ENCODE results near the gene CEP57L1. TPM values are rescaled to one million over a fixed set of nuclear protein-coding genes. Genes with fewer than 3 reads are reported as not detected.

CEP57L1 gene
- polyA plus RNA-seq, 4 donors, result 3.0 to 11.3 (median 8.4) TPM

GRCh38 chr6:109092074-109092473 is 3.2 kb upstream of the CEP57L1 start:
- Histone ChIP-seq H3K4me1 (ENCODE audit: control insufficient read depth in 3 of 3, insufficient read depth in 2 of 3, low read depth in 1 of 3, low read length in 2 of 3) (peaks cover 3 to 15% (median 14%) of the 10 kb centered on the region in 3 donors), H3K27ac (ENCODE audit: low read depth in 1 of 3, low read length in 2 of 3) (no peak overlapping the region), H3K27me3 (ENCODE audit: control insufficient read depth in 3 of 3, insufficient read depth in 3 of 3, low read length in 3 of 3) (no peaks in the 10 kb centered on the region), H3K4me3 (ENCODE audit: low read depth in 1 of 3, low read length in 3 of 3) (peak overlapping the region in 1 of 3 donors; percentile 36), H3K9me3 (ENCODE audit: control insufficient read depth in 2 of 2, insufficient read depth in 1 of 2, low read depth in 1 of 2, low read length in 1 of 2) (no peaks in the 10 kb centered on the region), H3K36me3 (ENCODE audit: control insufficient read depth in 3 of 3, insufficient read depth in 2 of 3, low read depth in 1 of 3, low read length in 3 of 3) (no peaks in the 10 kb centered on the region)
- DNase-seq (no peak), FAIRE-seq (no peak)
- WGBS, 3 donors, result 8 to 33% (median 21%) methylated on average over 1 of the region's 1 CpG

- H3K4me3 ChIP-seq (ENCODE audit: low read depth in 1 of 3, low read length in 3 of 3), result peak overlapping the region; percentile 69 to 82 (median 75)
- 0 to 1% (median 0%) methylated on average over 19 of the region's 19 CpGs for WGBS, 3 donors
- H3K36me3 ChIP-seq (ENCODE audit: control insufficient read depth in 3 of 3, insufficient read depth in 2 of 3, low read depth in 1 of 3, low read length in 3 of 3), result no peaks in the 10 kb centered on the region
- H3K27ac ChIP-seq (ENCODE audit: low read depth in 1 of 3, low read length in 2 of 3), result peak overlapping the region; percentile 93 to 100 (median 99)
- FAIRE-seq (no peak), DNase-seq (peak in 1 of 2 donors; percentile 31)
- no peaks in the 10 kb centered on the region for H3K9me3 ChIP-seq (ENCODE audit: control insufficient read depth in 2 of 2, insufficient read depth in 1 of 2, low read depth in 1 of 2, low read length in 1 of 2)
- H3K4me1 ChIP-seq (ENCODE audit: control insufficient read depth in 3 of 3, insufficient read depth in 2 of 3, low read depth in 1 of 3, low read length in 2 of 3), result peaks cover 3 to 27% (median 19%) of the 10 kb centered on the region in 3 donors
- H3K27me3 ChIP-seq (ENCODE audit: control insufficient read depth in 3 of 3, insufficient read depth in 3 of 3, low read length in 3 of 3), result no peaks in the 10 kb centered on the region
Observed at GRCh38 chr6:109093732-109094415, 1.4 kb upstream of the CEP57L1 start.

- peak within 1 kb of the TSS; percentile 93 to 100 (median 99) for H3K27ac ChIP-seq (ENCODE audit: low read depth in 1 of 3, low read length in 2 of 3)
- DNase-seq (peak; percentile 87 to 99), FAIRE-seq (no peak)
- peaks cover 3 to 27% (median 16%) of the 10 kb centered on the region in 3 donors for H3K4me1 ChIP-seq (ENCODE audit: control insufficient read depth in 3 of 3, insufficient read depth in 2 of 3, low read depth in 1 of 3, low read length in 2 of 3)
- no peaks in the 10 kb centered on the region for H3K27me3 ChIP-seq (ENCODE audit: control insufficient read depth in 3 of 3, insufficient read depth in 3 of 3, low read length in 3 of 3)
- peak within 1 kb of the TSS; percentile 69 to 82 (median 75) for H3K4me3 ChIP-seq (ENCODE audit: low read depth in 1 of 3, low read length in 3 of 3)
- WGBS, 3 donors, result 0 to 1% (median 0%) methylated on average over 52 to 62 of the region's 62 CpGs
- H3K9me3 ChIP-seq (ENCODE audit: control insufficient read depth in 2 of 2, insufficient read depth in 1 of 2, low read depth in 1 of 2, low read length in 1 of 2), result no peaks in the 10 kb centered on the region
- H3K36me3 ChIP-seq (ENCODE audit: control insufficient read depth in 3 of 3, insufficient read depth in 2 of 3, low read depth in 1 of 3, low read length in 3 of 3), result no peaks in the 10 kb centered on the region
Observed at GRCh38 chr6:109094416-109095035, 781 bp upstream of the CEP57L1 start, which contains the start of gene SESN1. Gene SESN1, minus strand, starts transcription at chr6:109094846. Its CDS starts 773 bp downstream, at chr6:109094073.

GRCh38 chr6:109095835-109096084 is 453 bp downstream of the CEP57L1 start:
- FAIRE-seq (no peak), DNase-seq (no peak)
- no peaks in the 10 kb centered on the region for H3K27me3 ChIP-seq (ENCODE audit: control insufficient read depth in 3 of 3, insufficient read depth in 3 of 3, low read length in 3 of 3)
- 0 to 2% (median 2%) methylated on average over 8 of the region's 8 CpGs for WGBS, 3 donors
- H3K27ac ChIP-seq (ENCODE audit: low read depth in 1 of 3, low read length in 2 of 3), result peak overlapping the region; percentile 93 to 100 (median 99)
- peaks cover 0 to 5% (median 0%) of the 10 kb centered on the region in 3 donors for H3K36me3 ChIP-seq (ENCODE audit: control insufficient read depth in 3 of 3, insufficient read depth in 2 of 3, low read depth in 1 of 3, low read length in 3 of 3)
- H3K4me1 ChIP-seq (ENCODE audit: control insufficient read depth in 3 of 3, insufficient read depth in 2 of 3, low read depth in 1 of 3, low read length in 2 of 3), result peaks cover 3 to 27% (median 16%) of the 10 kb centered on the region in 3 donors
- peak overlapping the region; percentile 69 to 82 (median 75) for H3K4me3 ChIP-seq (ENCODE audit: low read depth in 1 of 3, low read length in 3 of 3)
- no peaks in the 10 kb centered on the region for H3K9me3 ChIP-seq (ENCODE audit: control insufficient read depth in 2 of 2, insufficient read depth in 1 of 2, low read depth in 1 of 2, low read length in 1 of 2)

DNA sequence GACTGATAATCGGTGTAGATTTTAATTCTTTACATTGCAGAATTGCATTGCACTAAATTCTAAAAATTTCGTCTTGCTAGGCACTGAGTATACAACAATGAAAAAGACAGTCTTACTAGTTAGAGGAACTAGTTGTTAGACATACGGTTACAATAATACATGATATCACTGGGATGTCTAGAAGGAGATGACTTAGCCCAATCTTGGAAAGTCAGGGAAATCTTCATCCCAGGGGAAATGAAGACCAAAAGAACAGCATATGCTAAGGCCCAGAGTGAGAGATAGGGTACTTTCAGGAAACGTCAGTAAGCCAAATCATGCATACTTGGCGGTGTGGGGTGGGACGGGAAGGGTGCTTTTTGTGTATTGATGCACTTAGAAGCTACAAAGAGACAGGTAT is 901 bp downstream of the CEP57L1 start:
- peaks cover 2 to 27% (median 15%) of the 10 kb centered on the region in 3 donors for H3K4me1 ChIP-seq (ENCODE audit: control insufficient read depth in 3 of 3, insufficient read depth in 2 of 3, low read depth in 1 of 3, low read length in 2 of 3)
- FAIRE-seq, result no peak
- peaks cover 0 to 6% (median 0%) of the 10 kb centered on the region in 3 donors for H3K36me3 ChIP-seq (ENCODE audit: control insufficient read depth in 3 of 3, insufficient read depth in 2 of 3, low read depth in 1 of 3, low read length in 3 of 3)
- H3K27me3 ChIP-seq (ENCODE audit: control insufficient read depth in 3 of 3, insufficient read depth in 3 of 3, low read length in 3 of 3), result no peaks in the 10 kb centered on the region
- 14 to 33% (median 32%) methylated on average over 6 of the region's 6 CpGs for WGBS, 3 donors
- no peak for DNase-seq
- H3K9me3 ChIP-seq (ENCODE audit: control insufficient read depth in 2 of 2, insufficient read depth in 1 of 2, low read depth in 1 of 2, low read length in 1 of 2), result no peaks in the 10 kb centered on the region
- peak overlapping the region in 2 of 3 donors; percentile 11 to 93 for H3K27ac ChIP-seq (ENCODE audit: low read depth in 1 of 3, low read length in 2 of 3)
- peak overlapping the region in 1 of 3 donors; percentile 82 for H3K4me3 ChIP-seq (ENCODE audit: low read depth in 1 of 3, low read length in 3 of 3)

- Histone ChIP-seq H3K9me3 (ENCODE audit: control insufficient read depth in 2 of 2, insufficient read depth in 1 of 2, low read depth in 1 of 2, low read length in 1 of 2) (no peaks in the 10 kb centered on the region), H3K4me1 (ENCODE audit: control insufficient read depth in 3 of 3, insufficient read depth in 2 of 3, low read depth in 1 of 3, low read length in 2 of 3) (peaks cover 0 to 20% (median 10%) of the 10 kb centered on the region in 3 donors), H3K4me3 (ENCODE audit: low read depth in 1 of 3, low read length in 3 of 3) (no peak overlapping the region), H3K27ac (ENCODE audit: low read depth in 1 of 3, low read length in 2 of 3) (peak overlapping the region in 2 of 3 donors; percentile 3 to 20), H3K36me3 (ENCODE audit: control insufficient read depth in 3 of 3, insufficient read depth in 2 of 3, low read depth in 1 of 3, low read length in 3 of 3) (peaks cover 0 to 9% (median 0%) of the 10 kb centered on the region in 3 donors), H3K27me3 (ENCODE audit: control insufficient read depth in 3 of 3, insufficient read depth in 3 of 3, low read length in 3 of 3) (no peaks in the 10 kb centered on the region)
- FAIRE-seq, result no peak
- peak; percentile 53 to 60 for DNase-seq
- 32 to 75% (median 40%) methylated on average over 1 of the region's 1 CpG for WGBS, 3 donors
Observed at GRCh38 chr6:109097661-109098060, 2.4 kb downstream of the CEP57L1 start.

GRCh38 chr6:109102762-109103161 is 7.5 kb downstream of the CEP57L1 start:
- no peak overlapping the region for H3K27ac ChIP-seq (ENCODE audit: low read depth in 1 of 3, low read length in 2 of 3)
- H3K4me1 ChIP-seq (ENCODE audit: control insufficient read depth in 3 of 3, insufficient read depth in 2 of 3, low read depth in 1 of 3, low read length in 2 of 3), result peaks cover 0 to 6% (median 3%) of the 10 kb centered on the region in 3 donors
- H3K36me3 ChIP-seq (ENCODE audit: control insufficient read depth in 3 of 3, insufficient read depth in 2 of 3, low read depth in 1 of 3, low read length in 3 of 3), result peaks cover 0 to 14% (median 0%) of the 10 kb centered on the region in 3 donors
- no peaks in the 10 kb centered on the region for H3K27me3 ChIP-seq (ENCODE audit: control insufficient read depth in 3 of 3, insufficient read depth in 3 of 3, low read length in 3 of 3)
- DNase-seq (no peak), FAIRE-seq (no peak)
- no peaks in the 10 kb centered on the region for H3K9me3 ChIP-seq (ENCODE audit: control insufficient read depth in 2 of 2, insufficient read depth in 1 of 2, low read depth in 1 of 2, low read length in 1 of 2)
- no peak overlapping the region for H3K4me3 ChIP-seq (ENCODE audit: low read depth in 1 of 3, low read length in 3 of 3)
- WGBS, 3 donors, result 32 to 54% (median 36%) methylated on average over 1 of the region's 1 CpG

GRCh38 chr6:109103942-109104341 is 8.6 kb downstream of the CEP57L1 start:
- Histone ChIP-seq H3K27ac (ENCODE audit: low read depth in 1 of 3, low read length in 2 of 3) (no peak overlapping the region), H3K4me3 (ENCODE audit: low read depth in 1 of 3, low read length in 3 of 3) (no peak overlapping the region), H3K4me1 (ENCODE audit: control insufficient read depth in 3 of 3, insufficient read depth in 2 of 3, low read depth in 1 of 3, low read length in 2 of 3) (no peaks in the 10 kb centered on the region), H3K36me3 (ENCODE audit: control insufficient read depth in 3 of 3, insufficient read depth in 2 of 3, low read depth in 1 of 3, low read length in 3 of 3) (peaks cover 0 to 14% (median 0%) of the 10 kb centered on the region in 3 donors), H3K27me3 (ENCODE audit: control insufficient read depth in 3 of 3, insufficient read depth in 3 of 3, low read length in 3 of 3) (no peaks in the 10 kb centered on the region), H3K9me3 (ENCODE audit: control insufficient read depth in 2 of 2, insufficient read depth in 1 of 2, low read depth in 1 of 2, low read length in 1 of 2) (no peaks in the 10 kb centered on the region)
- FAIRE-seq (no peak), DNase-seq (no peak)
